ENCODE results near the gene TMEM250.
"Not testable (repeated sequence)": the region's sequence is repeated elsewhere in the genome, so short reads cannot be mapped to it uniquely, and the experiment has no call there.

The TMEM250 gene

GRCh38 chr9:136110082-136111061, 8.3 kb downstream of the TMEM250 start:
- DNase-seq = peak; percentile 47

GRCh38 chr9:136109351-136110081, 9.2 kb downstream of the TMEM250 start:
- peak; percentile 92 for DNase-seq

DNA sequence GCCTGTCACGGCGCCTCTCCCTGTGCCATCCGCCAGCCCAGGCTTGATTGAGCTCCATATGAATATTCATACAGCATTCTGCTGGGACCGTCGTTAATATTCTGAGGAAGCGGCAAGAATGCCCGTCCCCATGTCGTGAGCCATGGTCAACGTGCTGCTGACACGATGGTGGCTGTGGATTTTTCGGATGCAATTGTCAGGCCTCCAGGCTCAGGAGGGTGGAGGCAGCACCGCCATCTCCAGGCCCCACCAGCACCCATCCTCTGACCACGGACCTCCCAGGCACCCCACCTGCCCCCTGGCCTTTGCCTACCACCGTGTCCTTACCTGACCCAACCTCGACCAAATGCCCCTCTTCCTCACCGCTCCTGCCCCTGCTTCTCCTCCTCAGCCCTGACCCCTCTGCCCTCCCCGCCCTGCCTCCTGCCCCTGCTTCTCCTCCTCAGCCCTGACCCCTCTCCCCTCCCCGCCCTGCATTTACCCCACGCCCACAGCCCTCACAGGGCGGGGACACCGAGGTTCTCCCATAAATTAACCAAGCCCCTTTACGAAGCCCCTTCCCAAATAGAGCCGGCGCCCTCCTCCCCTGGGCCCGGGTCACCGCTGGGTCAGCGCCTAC, 9.9 kb downstream of the TMEM250 start:
- no peak for DNase-seq

GRCh38 chr9:136107953-136108647, 10.6 kb downstream of the TMEM250 start:
- no peak for DNase-seq

DNA sequence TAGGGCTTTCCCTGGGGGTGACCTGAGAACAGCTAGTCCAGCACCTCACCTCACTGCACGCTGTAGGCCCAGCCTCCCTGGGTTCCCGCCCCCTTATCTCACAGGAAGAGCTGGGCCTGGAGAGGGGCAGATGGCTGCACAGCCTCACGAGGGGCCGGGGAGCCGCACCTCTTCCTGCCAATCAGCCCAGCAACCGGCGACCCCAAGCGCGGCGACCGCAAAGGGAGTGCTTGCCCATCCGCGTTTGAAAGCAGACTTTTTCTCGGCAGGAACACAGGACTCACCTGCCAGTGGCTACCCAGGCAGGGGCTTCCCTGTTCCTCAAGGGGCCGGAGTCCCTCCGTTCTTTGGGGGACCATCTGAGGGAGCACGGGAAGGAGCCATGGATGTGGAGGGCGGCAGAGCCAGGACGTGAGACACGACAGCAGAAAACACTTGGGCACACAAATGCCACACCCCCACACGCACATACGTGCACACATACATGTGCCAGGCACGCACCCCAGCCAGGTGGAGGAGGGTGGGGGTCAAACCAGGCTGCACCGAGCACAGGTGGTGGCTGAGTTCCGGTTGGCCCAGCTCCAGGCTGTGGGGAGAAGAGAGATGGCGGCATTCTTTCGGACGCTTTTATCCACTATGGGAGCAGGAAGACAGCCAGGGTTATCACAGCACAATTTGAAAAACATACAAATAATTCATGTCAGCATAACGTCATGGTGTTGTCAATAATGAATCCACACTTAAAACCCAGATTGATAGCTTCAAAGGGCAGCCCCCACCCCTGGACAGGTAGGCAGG, 11.3 kb downstream of the TMEM250 start:
- DNase-seq = peak; percentile 68

DNA sequence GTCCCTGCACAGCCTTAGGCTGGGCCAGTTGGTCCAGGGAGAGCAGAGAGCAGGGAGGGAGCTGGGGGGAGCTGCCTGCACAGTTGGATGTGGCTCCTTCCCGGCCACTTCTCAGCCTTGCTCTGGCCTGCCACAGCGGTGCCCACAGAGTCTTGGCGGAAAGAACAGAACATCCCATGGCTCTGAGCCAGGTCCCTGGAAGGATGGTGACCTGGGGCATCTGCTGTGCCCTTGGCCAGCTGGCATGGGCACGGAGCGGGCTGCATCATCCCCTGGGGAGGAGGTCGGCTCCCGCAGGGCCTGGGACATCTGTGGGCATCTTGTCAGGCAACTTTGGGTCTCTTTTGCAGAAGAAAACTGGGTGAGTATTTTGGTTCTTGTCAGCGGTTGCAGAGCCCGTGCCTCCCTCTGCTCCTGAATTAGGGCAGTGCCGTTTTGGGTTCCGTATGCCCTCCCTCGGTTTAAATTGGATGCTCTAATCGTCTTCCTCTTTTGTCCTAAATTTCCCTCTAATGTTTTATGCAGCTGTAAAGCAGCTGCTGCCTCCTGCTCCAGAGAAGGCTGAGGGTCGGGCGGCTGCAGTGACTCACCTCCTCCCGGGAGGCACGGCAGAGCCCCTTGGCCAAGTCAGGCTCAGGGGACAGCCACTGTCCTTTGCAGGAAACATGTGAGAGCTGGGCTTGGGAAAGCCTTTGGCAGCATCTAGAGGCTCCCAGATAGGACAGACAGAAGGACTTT, 13.1 kb downstream of the TMEM250 start:
- no peak for DNase-seq

DNA sequence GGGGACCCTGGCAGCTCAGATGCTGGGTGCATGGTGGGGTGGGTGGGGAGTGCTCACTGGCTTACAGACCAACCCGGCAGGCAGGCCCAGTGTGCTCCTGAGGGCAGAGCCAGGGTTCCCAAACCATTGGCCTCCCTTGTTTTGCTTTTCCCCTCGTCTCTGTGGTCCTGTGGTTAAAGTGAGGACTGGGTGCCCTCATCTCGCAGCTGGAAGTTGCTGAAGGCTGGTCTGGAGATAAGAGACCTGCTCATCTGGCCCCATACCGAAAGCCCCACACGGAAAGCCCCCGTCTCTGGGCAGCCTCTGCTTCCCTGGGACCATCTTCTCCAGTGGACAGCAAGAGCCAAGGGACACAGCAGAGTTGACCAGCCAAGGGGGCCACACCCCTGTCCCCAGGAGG, 13.8 kb downstream of the TMEM250 start:
- no peak for DNase-seq

DNA sequence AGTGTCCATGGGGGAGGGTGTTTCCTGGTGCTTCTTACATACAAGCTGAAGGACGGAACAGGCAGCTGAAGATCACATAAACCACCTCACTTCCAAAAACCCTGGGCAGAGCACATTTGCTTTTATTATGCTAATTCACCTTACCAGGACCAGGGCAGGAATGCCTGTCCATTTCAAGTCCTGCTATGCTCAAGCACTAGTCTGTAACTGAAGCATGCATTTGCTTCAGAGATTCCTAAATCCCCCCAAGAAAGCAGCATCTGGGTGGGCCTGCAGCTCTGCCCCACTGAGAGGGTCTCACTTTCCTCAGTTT, 14.2 kb downstream of the TMEM250 start:
- no peak for DNase-seq

DNA sequence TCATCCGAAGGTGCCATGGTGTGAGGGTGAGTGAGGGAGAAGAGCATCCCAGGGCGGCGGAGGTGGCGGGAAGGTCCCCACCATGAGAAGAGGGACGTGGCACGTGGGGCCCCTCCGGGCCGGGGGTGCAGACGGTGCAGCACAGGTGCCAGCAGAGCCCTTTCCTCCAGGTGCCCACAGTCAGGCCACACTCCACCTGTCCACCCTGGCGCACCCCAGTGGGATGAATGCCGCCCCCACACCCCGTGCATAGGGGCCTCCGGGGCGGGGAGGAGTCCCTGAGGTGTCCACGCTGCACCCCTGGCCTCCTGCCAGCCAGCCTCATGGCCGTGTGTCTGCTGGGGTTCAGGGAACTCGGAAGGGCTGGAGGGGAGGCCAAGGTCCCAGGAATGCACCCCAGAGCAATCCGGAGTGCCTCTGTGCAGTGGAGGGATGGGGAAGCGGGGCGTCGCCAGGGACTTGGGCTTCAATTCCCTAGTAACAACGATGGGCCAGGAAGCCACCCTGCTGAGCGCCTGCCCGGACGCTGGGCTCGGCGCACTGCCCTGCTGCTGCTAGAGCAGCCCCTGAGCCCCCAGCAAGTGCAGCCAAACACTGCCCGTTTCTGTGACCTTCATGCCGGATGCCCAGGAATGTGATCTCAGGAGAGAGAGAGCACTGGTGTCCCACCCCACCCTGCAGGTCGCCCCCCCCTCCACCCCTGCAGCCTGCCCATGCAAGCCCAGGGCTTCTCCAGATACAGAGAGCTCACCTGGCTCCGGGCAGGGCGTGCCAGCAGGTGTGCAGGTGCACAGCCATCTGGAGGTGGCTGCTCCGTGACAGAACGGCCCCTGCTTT, 14.8 kb downstream of the TMEM250 start:
- DNase-seq = no peak

DNA sequence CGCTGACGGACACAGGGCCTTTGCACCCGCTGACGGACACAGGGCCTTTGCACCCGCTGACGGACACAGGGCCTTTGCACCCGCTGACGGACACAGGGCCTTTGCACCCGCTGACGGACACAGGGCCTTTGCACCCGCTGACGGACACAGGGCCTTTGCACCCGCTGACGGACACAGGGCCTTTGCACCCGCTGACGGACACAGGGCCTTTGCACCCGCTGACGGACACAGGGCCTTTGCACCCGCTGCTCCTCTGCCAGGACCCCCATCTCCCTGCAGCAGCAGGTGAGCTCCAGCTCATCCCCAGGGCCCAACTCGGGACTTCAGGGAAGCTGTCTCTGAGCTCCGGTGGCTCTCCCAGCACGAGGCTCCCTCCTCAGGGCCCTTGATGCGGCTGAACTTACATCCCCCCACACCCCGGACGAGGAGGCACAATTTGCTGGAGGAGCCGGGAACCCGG, 17.0 kb downstream of the TMEM250 start:
- DNase-seq = not testable (repeated sequence)

DNA sequence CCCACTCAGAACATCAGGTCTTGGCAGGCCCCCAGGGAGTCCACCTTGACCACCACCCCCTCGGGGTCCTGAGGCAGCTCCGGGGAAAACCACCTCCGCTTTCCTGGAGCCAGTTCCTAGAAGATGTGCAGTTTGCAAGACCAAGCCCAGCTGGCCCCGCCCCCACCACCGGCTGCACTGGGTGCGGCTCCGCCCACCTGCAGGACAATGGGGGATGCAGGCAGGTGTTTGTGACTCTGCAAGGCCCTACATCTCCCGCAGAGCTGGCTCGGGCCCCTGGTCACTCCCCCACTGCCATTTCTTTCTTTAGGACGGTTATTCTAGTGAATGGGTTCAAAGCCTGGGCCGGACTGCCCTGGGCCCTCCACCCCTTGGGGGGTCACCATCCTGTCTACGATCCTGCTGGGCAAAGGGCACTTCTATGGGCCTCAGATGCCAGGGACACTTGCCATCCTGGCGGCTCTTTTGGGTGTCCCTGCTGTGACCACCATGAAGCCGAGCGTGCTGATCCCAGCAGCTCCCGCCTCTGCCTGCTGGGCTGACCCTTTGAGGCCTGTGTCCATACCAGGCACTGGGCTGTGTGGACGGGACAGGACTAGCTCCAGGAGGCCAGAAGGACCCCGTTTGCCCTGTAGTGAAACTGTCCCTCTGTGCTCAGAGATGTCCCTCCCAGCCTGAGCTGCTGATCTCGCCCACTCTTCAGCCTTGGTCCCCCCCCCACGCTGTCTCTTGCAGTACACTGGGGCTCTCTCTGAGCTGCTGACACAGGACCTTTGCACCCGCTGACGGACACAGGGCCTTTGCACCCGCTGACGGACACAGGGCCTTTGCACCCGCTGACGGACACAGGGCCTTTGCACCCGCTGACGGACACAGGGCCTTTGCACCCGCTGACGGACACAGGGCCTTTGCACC, 17.7 kb downstream of the TMEM250 start:
- DNase-seq = no peak

GRCh38 chr9:136099542-136099941, 19.1 kb downstream of the TMEM250 start:
- DNase-seq = no peak

DNA sequence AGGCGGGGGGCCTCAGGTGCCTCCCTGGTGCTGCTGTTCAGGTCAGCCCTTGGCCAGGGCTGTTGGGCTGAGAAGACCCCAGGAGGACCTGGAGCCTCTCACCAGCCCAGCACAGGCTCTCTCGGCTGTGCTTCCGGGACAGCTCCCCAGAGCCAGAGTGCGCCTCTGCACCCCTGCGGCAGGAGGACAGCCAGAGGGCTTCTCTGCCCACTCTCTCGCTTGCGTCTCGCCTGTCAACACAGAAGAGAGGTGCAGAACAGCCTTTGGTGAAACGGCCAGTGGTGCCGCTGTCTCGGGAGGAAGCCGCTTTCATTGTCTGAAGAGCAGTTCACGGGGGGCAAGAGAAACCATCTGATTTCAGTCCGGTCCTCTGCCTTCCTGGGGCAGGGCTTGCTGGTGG, 19.8 kb downstream of the TMEM250 start:
- no peak for DNase-seq

- DNase-seq = no peak
Observed at GRCh38 chr9:136098210-136098609, 20.5 kb downstream of the TMEM250 start.

- DNase-seq = no peak
Observed at GRCh38 chr9:136096505-136097001, 22.1 kb downstream of the TMEM250 start.

DNA sequence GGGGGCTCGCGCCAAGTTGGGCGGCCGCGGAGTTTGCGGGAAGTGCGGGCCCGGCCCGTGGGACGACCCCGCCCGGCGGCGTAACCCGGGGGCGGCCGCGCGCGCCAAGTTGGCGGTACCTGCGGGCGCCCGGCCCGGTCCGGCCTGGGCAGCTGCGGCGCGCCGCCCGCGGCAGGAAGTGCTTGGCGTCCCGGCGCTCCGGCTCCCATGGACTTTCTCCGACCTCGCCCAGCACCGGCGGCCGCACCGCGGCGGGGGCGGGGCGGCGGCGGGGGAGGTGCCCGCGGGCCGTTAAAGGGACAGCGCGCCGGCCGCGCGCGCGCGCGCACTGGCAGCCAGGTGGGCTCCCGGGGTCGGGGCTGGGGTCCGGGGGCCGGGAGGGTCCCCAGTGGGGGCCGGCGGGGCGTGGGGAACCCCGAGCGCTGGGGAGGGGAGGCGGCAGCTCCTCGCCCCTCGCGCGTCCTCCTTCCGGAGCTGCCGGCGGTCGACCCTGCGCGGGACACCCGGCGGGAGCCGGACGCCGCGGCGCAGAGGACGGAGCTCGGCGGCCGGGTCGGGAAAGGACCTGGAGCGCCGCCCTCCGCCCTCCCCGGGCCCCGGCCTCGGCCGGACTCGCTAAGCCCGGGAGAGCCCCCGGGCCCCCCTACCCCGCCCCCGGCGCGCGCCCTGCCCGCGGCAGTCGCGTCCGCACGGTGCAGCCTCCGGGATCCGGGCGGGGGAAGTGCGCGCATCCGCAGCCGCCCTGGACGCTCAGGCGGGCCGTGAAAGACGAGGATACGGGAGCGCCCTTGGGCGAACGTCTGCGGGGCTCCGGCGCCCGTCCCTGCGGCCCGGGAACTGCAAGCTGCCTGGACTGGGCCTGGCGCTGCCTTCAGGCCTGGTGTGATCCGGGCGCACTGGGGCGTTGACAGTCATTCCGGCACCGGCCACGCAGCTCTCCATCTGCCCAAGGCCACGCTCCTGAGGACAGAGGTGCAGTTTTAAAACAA, 23.3 kb downstream of the TMEM250 start, which contains the start of gene NACC2:
Gene NACC2, minus strand, starts transcription at position 220 of the 989 bp plus-strand sequence. CDS start 44,768 bp downstream, outside the sequence.
- no peak for DNase-seq
